Hepatocyte (in vitro differentiated cells): ENCODE results near the gene LMAN2L.

Source experiments
- EZH2 ChIP-seq: fragments of 200-600 bp; sonication (generic); IDR thresholded peaks from 2 replicates; pipeline ENCODE4 v1.6.1; 2016; ENCODE audit warnings: antibody characterized with exemption, mild to moderate bottlenecking, borderline replicate concordance
- EZH2phosphoT487 ChIP-seq: fragments of 200-600 bp; sonication (generic); IDR thresholded peaks from one replicate; pipeline ENCODE4 v1.6.1; 2018; ENCODE audit warnings: antibody characterized with exemption, mild to moderate bottlenecking, low read depth, moderate library complexity; ENCODE audit not compliant: unreplicated experiment, severe bottlenecking
- TF ChIP-seq, protein P1 (sequence below): fragments of 200-600 bp; sonication (generic); IDR thresholded peaks from 2 replicates; pipeline ENCODE4 v1.5.1; 2016; ENCODE audit warnings: antibody characterized with exemption, mild to moderate bottlenecking; ENCODE audit not compliant: poor library complexity

DNA sequence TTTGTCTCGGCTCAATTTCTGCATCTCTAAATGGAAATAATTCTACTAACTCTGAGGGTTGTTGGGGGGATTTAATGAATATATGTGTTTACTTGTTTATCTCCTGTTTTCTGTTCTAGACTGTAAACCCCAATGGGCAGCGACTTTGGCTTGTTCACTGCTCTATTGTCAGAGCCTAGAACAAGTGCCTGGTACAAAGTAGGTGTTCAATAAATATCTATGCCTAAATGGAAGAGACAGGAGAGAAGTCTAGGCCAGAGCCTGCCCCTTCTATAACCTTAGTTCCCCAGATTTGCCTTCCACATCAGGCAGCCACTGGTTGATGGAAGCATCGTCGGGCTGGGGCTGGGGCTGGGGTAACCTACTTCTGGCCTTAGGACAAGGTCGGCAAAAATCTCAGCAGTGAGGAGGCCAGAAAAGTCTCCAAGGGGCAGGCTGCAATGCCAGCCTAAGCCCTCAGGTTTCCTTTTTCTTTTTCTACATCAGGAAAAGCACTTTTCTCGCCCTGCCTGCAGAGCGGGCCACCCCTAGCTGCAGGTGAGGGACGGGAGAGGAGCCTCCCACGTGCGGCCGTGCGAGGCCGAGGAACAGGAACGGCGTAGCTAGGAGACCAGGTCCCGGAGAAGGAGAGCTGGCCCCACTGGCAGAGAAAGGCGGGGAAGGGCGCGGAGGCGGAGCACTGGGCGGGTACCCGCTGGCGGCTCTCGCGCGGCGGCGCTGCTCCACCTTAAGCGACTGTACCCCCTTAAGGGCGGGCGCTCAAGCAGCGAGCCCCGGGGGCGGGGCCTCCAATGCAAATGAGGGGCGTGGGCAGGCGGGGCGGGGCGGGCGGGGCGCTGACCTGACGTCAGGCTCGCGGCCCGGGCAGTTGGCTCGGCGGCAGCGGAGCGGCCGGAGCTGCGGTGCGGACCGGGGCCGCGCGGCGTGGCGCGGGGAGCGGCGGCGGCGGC lies 20.4 kb upstream of the LMAN2L start, which contains the start of gene CNNM4:
- TF ChIP-seq, protein P1, sequence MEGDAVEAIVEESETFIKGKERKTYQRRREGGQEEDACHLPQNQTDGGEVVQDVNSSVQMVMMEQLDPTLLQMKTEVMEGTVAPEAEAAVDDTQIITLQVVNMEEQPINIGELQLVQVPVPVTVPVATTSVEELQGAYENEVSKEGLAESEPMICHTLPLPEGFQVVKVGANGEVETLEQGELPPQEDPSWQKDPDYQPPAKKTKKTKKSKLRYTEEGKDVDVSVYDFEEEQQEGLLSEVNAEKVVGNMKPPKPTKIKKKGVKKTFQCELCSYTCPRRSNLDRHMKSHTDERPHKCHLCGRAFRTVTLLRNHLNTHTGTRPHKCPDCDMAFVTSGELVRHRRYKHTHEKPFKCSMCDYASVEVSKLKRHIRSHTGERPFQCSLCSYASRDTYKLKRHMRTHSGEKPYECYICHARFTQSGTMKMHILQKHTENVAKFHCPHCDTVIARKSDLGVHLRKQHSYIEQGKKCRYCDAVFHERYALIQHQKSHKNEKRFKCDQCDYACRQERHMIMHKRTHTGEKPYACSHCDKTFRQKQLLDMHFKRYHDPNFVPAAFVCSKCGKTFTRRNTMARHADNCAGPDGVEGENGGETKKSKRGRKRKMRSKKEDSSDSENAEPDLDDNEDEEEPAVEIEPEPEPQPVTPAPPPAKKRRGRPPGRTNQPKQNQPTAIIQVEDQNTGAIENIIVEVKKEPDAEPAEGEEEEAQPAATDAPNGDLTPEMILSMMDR, result no peak
- TF ChIP-seq EZH2 (no peak), EZH2phosphoT487 (no peak)
